Sigmoid colon (tissue), 7 donors: ENCODE results near the gene RIPK1. TPM values are rescaled to one million over a fixed set of nuclear protein-coding genes. Genes with fewer than 3 reads are reported as not detected.

ENCODE experiments used
- DNase-seq: peaks from one replicate; pipeline ENCODE4 v3.0.0-alpha.2; 2019
- H3K27ac ChIP-seq, 4 donors: fragments of 200-600 bp; sonication (generic); one replicate each; pipeline ENCODE4 v1.5.1; 2016 to 2019; ENCODE audit warnings: mild to moderate bottlenecking in 1 of 4
- H3K27me3 ChIP-seq, 3 donors: fragments of 200-600 bp; sonication (generic); one replicate each; pipeline ENCODE4 v1.5.1; 2019; ENCODE audit warnings: mild to moderate bottlenecking in 1 of 3
- H3K36me3 ChIP-seq, 4 donors: fragments of 200-600 bp; sonication (generic); one replicate each; pipeline ENCODE4 v1.5.1; 2016 to 2019
- H3K4me1 ChIP-seq, 4 donors: fragments of 200-600 bp; sonication (generic); one replicate each; pipeline ENCODE4 v1.5.1; 2017 to 2019
- H3K4me3 ChIP-seq, 4 donors: fragments of 200-600 bp; sonication (generic); one replicate each; pipeline ENCODE4 v1.5.1; 2017 to 2019; ENCODE audit warnings: mild to moderate bottlenecking in 2 of 4, moderate library complexity in 1 of 4
- H3K9me3 ChIP-seq, 4 donors: fragments of 200-600 bp in 3 of 4; sonication (generic) in 3 of 4; one replicate each; pipeline versions ENCODE4 v1.5.1 to v1.6.1; 2013 to 2019
- CTCF ChIP-seq, 4 experiments: fragments of 450-650 bp in 3 of 4; fragments of 200-600 bp in 1 of 4; IDR thresholded peaks; one replicate each; pipeline ENCODE4 v1.5.1; 2016 to 2019; ENCODE audit warnings: antibody characterized with exemption in 4 of 4, mild to moderate bottlenecking in 3 of 4, moderate library complexity in 2 of 4
- EP300 ChIP-seq, 4 donors: sonication (generic); formaldehyde crosslinking; IDR thresholded peaks; one replicate each; pipeline ENCODE4 v1.6.1; 2017; ENCODE audit warnings: antibody characterized with exemption in 4 of 4
- POLR2A ChIP-seq, 2 donors: fragments of 450-650 bp; IDR thresholded peaks; one replicate each; pipeline ENCODE4 v1.6.1; 2016; ENCODE audit warnings: antibody characterized with exemption in 2 of 2, mild to moderate bottlenecking in 2 of 2, moderate library complexity in 2 of 2
- POLR2AphosphoS5 ChIP-seq, 4 donors: sonication (generic); formaldehyde crosslinking; IDR thresholded peaks; one replicate each; pipeline ENCODE4 v1.6.1; 2017; ENCODE audit warnings: antibody characterized with exemption in 4 of 4
- WGBS, 2 donors: extraction: QIAGEN DNeasy Blood & Tissue Kit; methylation state at CpG; one replicate each; pipeline ENCODE4 v1.1.7; 2013; 5-methylcytosine and 5-hydroxymethylcytosine counted together
- intact Hi-C: fragments of 100-400 bp; cut with DNase I; formaldehyde crosslinking; loops from one replicate; pipeline ENCODE4 v1.15.1; 2023
- polyA plus RNA-seq, 3 donors: library from polyadenylated mRNA; stranded (reverse); fragments of 200-250 nt; gene quantifications; one replicate each; pipeline ENCODE4 v1.2.3, GENCODE V29; 2013
- total RNA-seq, 4 donors: library from RNA; depleted of rRNA; stranded (reverse); fragments of >200 nt; gene quantifications; one replicate each; pipeline ENCODE4 v1.1.0, GENCODE V29; 2016
- donor health status: healthy with polysubstance abuse.
- donor health status: Bipolar disorder and iron deficiency.
- donor health status: healthy.

RIPK1 gene
- total and polyA plus RNA-seq, 7 donors, result 19.7 to 27.3 (median 20.7) TPM

- no peaks in the 10 kb centered on the region for H3K36me3 ChIP-seq
- H3K9me3 ChIP-seq, result no peaks in the 10 kb centered on the region
- no peak for TF ChIP-seq EP300 (IDR thresholded peaks at IDR 0.05)
- peak; percentile 96 to 99 (median 98) for TF ChIP-seq POLR2AphosphoS5 (IDR thresholded peaks at IDR 0.05)
- peak; percentile 95 to 97 for TF ChIP-seq POLR2A (IDR thresholded peaks at IDR 0.05)
- TF ChIP-seq CTCF (IDR thresholded peaks at IDR 0.05), result no peak
- H3K27ac ChIP-seq, result peak overlapping the region; percentile 90 to 96 (median 94)
- H3K4me3 ChIP-seq, result peak overlapping the region; percentile 60 to 80 (median 76)
- H3K4me1 ChIP-seq, result peaks cover 0 to 18% (median 15%) of the 10 kb centered on the region in 4 donors
- 1% methylated on average over 85 of the region's 85 CpGs for WGBS, 2 donors
- peak; percentile 98 for DNase-seq
- intact Hi-C loops, result loop anchor here (5.0 kb wide), 1 partner anchor 217 kb away; no protein-coding TSS in a partner anchor
- H3K27me3 ChIP-seq, result no peaks in the 10 kb centered on the region
Measured at GRCh38 chr6:3063733-3064700, 4.3 kb upstream of the RIPK1 start.

GRCh38 chr6:3071568-3071967 is 3.3 kb downstream of the RIPK1 start:
- no peaks in the 10 kb centered on the region for H3K27me3 ChIP-seq
- H3K4me1 ChIP-seq, result peaks cover 0 to 52% (median 42%) of the 10 kb centered on the region in 4 donors
- H3K36me3 ChIP-seq, result no peaks in the 10 kb centered on the region
- TF ChIP-seq CTCF (IDR thresholded peaks at IDR 0.05) (no peak), POLR2A (IDR thresholded peaks at IDR 0.05) (no peak), EP300 (IDR thresholded peaks at IDR 0.05) (no peak), POLR2AphosphoS5 (IDR thresholded peaks at IDR 0.05) (no peak)
- intact Hi-C loops, result no loop called here
- no peak overlapping the region for H3K27ac ChIP-seq
- no peak for DNase-seq
- 95 to 97% methylated on average over 2 of the region's 2 CpGs for WGBS, 2 donors
- no peak overlapping the region for H3K4me3 ChIP-seq
- no peaks in the 10 kb centered on the region for H3K9me3 ChIP-seq

GRCh38 chr6:3072798-3073197 is 4.5 kb downstream of the RIPK1 start:
- intact Hi-C loops, result no loop called here
- Histone ChIP-seq H3K27ac (no peak overlapping the region), H3K36me3 (peaks cover 0 to 12% (median 8%) of the 10 kb centered on the region in 4 donors), H3K9me3 (no peaks in the 10 kb centered on the region), H3K4me1 (peaks cover 0 to 45% (median 36%) of the 10 kb centered on the region in 4 donors), H3K4me3 (no peak overlapping the region), H3K27me3 (no peaks in the 10 kb centered on the region)
- no peak for DNase-seq
- no peak for TF ChIP-seq EP300 (IDR thresholded peaks at IDR 0.05)
- 88 to 89% methylated on average over 7 of the region's 7 CpGs for WGBS, 2 donors

- intact Hi-C loops, result no loop called here
- DNase-seq, result no peak
- no peak for TF ChIP-seq CTCF (IDR thresholded peaks at IDR 0.05)
- no peak for TF ChIP-seq POLR2AphosphoS5 (IDR thresholded peaks at IDR 0.05)
- TF ChIP-seq POLR2A (IDR thresholded peaks at IDR 0.05), result no peak
- TF ChIP-seq EP300 (IDR thresholded peaks at IDR 0.05), result no peak
- Histone ChIP-seq H3K36me3 (peaks cover 0 to 17% (median 13%) of the 10 kb centered on the region in 4 donors), H3K4me3 (no peak overlapping the region), H3K4me1 (peaks cover 0 to 43% (median 34%) of the 10 kb centered on the region in 4 donors), H3K27ac (no peak overlapping the region), H3K9me3 (no peaks in the 10 kb centered on the region), H3K27me3 (no peaks in the 10 kb centered on the region)
- 89 to 98% methylated on average over 11 of the region's 11 CpGs for WGBS, 2 donors
Measured at GRCh38 chr6:3073382-3073781, 5.1 kb downstream of the RIPK1 start.

GRCh38 chr6:3075772-3076113 is 7.4 kb downstream of the RIPK1 start:
- 38 to 54% methylated on average over 4 of the region's 4 CpGs for WGBS, 2 donors
- Histone ChIP-seq H3K27me3 (no peaks in the 10 kb centered on the region), H3K36me3 (peaks cover 8 to 41% (median 25%) of the 10 kb centered on the region in 4 donors), H3K4me1 (peaks cover 0 to 27% (median 18%) of the 10 kb centered on the region in 4 donors), H3K27ac (no peak overlapping the region), H3K9me3 (no peaks in the 10 kb centered on the region), H3K4me3 (no peak overlapping the region)
- DNase-seq, result no peak
- intact Hi-C loops, result no loop called here
- TF ChIP-seq CTCF (IDR thresholded peaks at IDR 0.05) (no peak), EP300 (IDR thresholded peaks at IDR 0.05) (no peak), POLR2AphosphoS5 (IDR thresholded peaks at IDR 0.05) (no peak), POLR2A (IDR thresholded peaks at IDR 0.05) (no peak)
